Caco-2 (cell line): Measurements from ENCODE around the gene PTX3. TPM values are rescaled to one million over a fixed set of nuclear protein-coding genes. Genes with fewer than 3 reads are reported as not detected.

Source experiments
- BruUV-seq: library from RNA; stranded (reverse); fragments of 400-500 nt; replicated peaks from 2 replicates; lab custom pipeline; 2021; lab: Mats Ljungman, UMichigan
- CTCF ChIA-PET: fragments of 300-600 bp; sonication (Branson Sonifier 250); formaldehyde crosslinking; loops from one replicate; lab custom pipeline; 2022; ENCODE audit warnings: antibody characterized with exemption; lab: Charles Lee
- POLR2A ChIA-PET: fragments of 300-600 bp; sonication (Branson Sonifier 250); formaldehyde crosslinking; loops from one replicate; lab custom pipeline; 2022; ENCODE audit warnings: antibody characterized with exemption; lab: Charles Lee
- DNase-seq, 2 experiments: peaks; one replicate each; pipeline versions ENCODE4 v3.0.0 to v3.0.0-alpha.2; 2020 to 2022
- H3K27me3 ChIP-seq: replicated peaks from 2 replicates; pipeline ENCODE4 v1.6.0; 2011; ENCODE audit warnings: low read length; ENCODE audit not compliant: control insufficient read depth, insufficient read depth
- H3K36me3 ChIP-seq: 2 replicates; pipeline ENCODE4 v1.5.1; 2011; ENCODE audit warnings: low read length; ENCODE audit not compliant: control insufficient read depth, insufficient read depth
- H3K4me1 ChIP-seq: fragments of 250-450 bp; sonication (Bioruptor Pico); 2 replicates; pipeline ENCODE4 v1.5.1; 2020; ENCODE audit warnings: mild to moderate bottlenecking
- H3K4me3 ChIP-seq: 2 replicates; pipeline ENCODE4 v1.5.1; 2011; ENCODE audit warnings: low read depth, mild to moderate bottlenecking, control low read depth, low read length
- H3K9me3 ChIP-seq: fragments of 250-450 bp; sonication (Bioruptor Pico); 2 replicates; pipeline ENCODE4 v1.5.1; 2020; ENCODE audit warnings: mild to moderate bottlenecking, moderate library complexity
- H3K27ac Mint-ChIP-seq: one replicate; pipeline ENCODE4 v1.8.0; 2022; ENCODE audit warnings: mixed read lengths; ENCODE audit not compliant: unreplicated experiment
- H3K27me3 Mint-ChIP-seq: one replicate; pipeline ENCODE4 v1.8.0; 2022; ENCODE audit warnings: mixed read lengths; ENCODE audit not compliant: insufficient read depth, unreplicated experiment
- H3K36me3 Mint-ChIP-seq: one replicate; pipeline ENCODE4 v1.8.0; 2022; ENCODE audit warnings: mild to moderate bottlenecking, mixed read lengths; ENCODE audit not compliant: insufficient read depth, unreplicated experiment
- H3K4me1 Mint-ChIP-seq: one replicate; pipeline ENCODE4 v1.8.0; 2022; ENCODE audit warnings: low read depth, mixed read lengths; ENCODE audit not compliant: unreplicated experiment
- H3K4me3 Mint-ChIP-seq: one replicate; pipeline ENCODE4 v1.8.0; 2022; ENCODE audit warnings: mild to moderate bottlenecking, moderate library complexity, mixed read lengths; ENCODE audit not compliant: unreplicated experiment
- H3K9me3 Mint-ChIP-seq: one replicate; pipeline ENCODE4 v1.8.0; 2022; ENCODE audit warnings: mixed read lengths; ENCODE audit not compliant: unreplicated experiment
- intact Hi-C: fragments of 100-400 bp; cut with micrococcal nuclease; formaldehyde crosslinking; loops from one replicate; pipeline ENCODE4 v1.10.0; 2022; ENCODE audit not compliant: unreplicated experiment
- total RNA-seq: library from RNA; stranded (reverse); gene quantifications from 2 replicates; pipeline ENCODE4 v1.2.3, GENCODE V29; 2022
- TF ChIP-seq, protein P1 (sequence below), 2 experiments: fragments of 200-600 bp in 1 of 2; IDR thresholded peaks; 1 replicate in 1 of 2; 2 replicates in 1 of 2; pipeline versions ENCODE4 v1.5.1 to v1.8.0; 2011 to 2022; ENCODE audit warnings: antibody characterized with exemption in 1 of 2, control low read depth in 1 of 2, inconsistent platforms in 1 of 2, low read depth in 1 of 2, low read length in 1 of 2, mild to moderate bottlenecking in 1 of 2, moderate library complexity in 1 of 2; ENCODE audit not compliant: insufficient read depth in 1 of 2, severe bottlenecking in 1 of 2, unreplicated experiment in 1 of 2

Gene PTX3
- total RNA-seq, 1 experiment from 2014 or later, result not detected

DNA sequence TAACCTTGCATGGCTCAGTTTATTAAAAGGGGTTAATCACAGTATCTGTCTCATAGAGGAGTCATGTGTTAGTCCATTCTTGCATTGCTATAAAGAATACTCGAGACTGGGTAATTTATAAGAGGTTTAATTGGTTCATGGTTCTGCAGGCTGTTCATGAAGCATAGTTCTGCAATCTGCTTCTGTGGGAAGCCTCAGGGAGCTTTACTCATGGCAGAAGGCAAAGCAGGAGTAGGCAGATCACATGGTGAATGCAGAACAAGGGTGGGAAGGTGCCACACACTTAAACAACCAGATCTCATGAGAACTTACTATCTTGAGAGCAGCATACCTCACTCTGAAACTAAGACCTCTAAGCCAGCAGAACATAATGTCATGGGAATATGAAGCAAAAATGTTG, 42.2 kb upstream of the PTX3 start:
- intact Hi-C loops, result no loop called here
- no TSS peak for BruUV-seq
- Mint-ChIP-seq H3K27me3 (peaks cover 12% of the 10 kb centered on the region), H3K9me3 (peaks cover 21% of the 10 kb centered on the region), H3K4me1 (no peaks in the 10 kb centered on the region), H3K27ac (no peak overlapping the region), H3K36me3 (no peaks in the 10 kb centered on the region), H3K4me3 (no peak overlapping the region)
- Histone ChIP-seq H3K27me3 (no peaks in the 10 kb centered on the region), H3K4me3 (no peak overlapping the region), H3K9me3 (peaks cover 2% of the 10 kb centered on the region; the same call in 1 of the 2 replicates), H3K36me3 (no peaks in the 10 kb centered on the region), H3K4me1 (no peaks in the 10 kb centered on the region)
- no peak for DNase-seq
- ChIA-PET POLR2A (no interaction called here), CTCF (no interaction called here)
- TF ChIP-seq, protein P1, sequence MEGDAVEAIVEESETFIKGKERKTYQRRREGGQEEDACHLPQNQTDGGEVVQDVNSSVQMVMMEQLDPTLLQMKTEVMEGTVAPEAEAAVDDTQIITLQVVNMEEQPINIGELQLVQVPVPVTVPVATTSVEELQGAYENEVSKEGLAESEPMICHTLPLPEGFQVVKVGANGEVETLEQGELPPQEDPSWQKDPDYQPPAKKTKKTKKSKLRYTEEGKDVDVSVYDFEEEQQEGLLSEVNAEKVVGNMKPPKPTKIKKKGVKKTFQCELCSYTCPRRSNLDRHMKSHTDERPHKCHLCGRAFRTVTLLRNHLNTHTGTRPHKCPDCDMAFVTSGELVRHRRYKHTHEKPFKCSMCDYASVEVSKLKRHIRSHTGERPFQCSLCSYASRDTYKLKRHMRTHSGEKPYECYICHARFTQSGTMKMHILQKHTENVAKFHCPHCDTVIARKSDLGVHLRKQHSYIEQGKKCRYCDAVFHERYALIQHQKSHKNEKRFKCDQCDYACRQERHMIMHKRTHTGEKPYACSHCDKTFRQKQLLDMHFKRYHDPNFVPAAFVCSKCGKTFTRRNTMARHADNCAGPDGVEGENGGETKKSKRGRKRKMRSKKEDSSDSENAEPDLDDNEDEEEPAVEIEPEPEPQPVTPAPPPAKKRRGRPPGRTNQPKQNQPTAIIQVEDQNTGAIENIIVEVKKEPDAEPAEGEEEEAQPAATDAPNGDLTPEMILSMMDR (IDR thresholded peaks at IDR 0.05; ENCODE audit: insufficient read depth in 1 of 2, low read depth in 1 of 2, low read length in 1 of 2, severe bottlenecking in 1 of 2, unreplicated experiment in 1 of 2), result no peak

DNA sequence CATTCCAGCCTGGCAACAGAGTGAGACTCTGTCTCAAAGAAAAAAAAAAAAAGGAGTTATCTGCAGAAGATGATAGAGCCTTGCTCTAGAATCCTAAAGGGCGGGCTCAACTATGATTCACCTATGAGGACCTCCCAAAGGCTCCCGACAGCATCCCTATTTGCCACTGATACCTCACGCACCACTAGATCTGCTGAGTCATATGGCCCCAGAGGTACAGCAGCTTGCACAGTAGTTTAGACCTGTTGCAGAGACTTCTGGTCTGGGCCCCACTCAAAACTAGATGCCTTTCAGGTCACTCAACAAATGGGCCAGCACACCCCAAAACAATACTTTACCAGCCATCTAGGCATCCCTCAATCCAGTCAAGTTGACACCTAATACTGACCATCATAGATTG, 38.1 kb upstream of the PTX3 start:
- Histone ChIP-seq H3K36me3 (no peaks in the 10 kb centered on the region), H3K4me1 (no peaks in the 10 kb centered on the region), H3K27me3 (no peaks in the 10 kb centered on the region), H3K4me3 (no peak overlapping the region), H3K9me3 (no peaks in the 10 kb centered on the region)
- Mint-ChIP-seq H3K4me3 (no peak overlapping the region), H3K9me3 (peaks cover 10% of the 10 kb centered on the region), H3K4me1 (no peaks in the 10 kb centered on the region), H3K36me3 (no peaks in the 10 kb centered on the region), H3K27me3 (peaks cover 21% of the 10 kb centered on the region), H3K27ac (no peak overlapping the region)
- ChIA-PET CTCF (no interaction called here), POLR2A (no interaction called here)
- intact Hi-C loops, result no loop called here
- DNase-seq, result no peak
- no TSS peak for BruUV-seq
- TF ChIP-seq, protein P1 (IDR thresholded peaks at IDR 0.05; ENCODE audit: insufficient read depth in 1 of 2, low read depth in 1 of 2, low read length in 1 of 2, severe bottlenecking in 1 of 2, unreplicated experiment in 1 of 2), result no peak

DNA sequence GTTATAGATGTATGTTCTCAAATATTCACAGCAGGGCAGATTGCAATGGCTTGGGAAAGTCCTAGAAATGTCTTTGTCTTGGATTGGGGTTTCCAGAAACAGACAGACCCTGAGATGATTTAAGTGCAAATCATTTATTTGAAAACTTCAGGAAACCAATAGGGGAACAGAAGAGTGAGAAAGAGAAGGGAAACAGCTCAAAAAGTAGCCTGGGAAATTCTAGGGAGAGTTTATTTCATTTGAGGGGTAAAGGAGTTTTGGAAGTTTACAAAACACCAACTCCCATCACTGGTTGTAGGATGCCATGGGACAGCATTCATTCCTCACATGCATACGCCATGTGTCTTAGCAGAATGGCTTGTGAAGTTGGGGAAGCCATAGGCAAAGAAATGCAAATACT, 32.3 kb upstream of the PTX3 start:
- Histone ChIP-seq H3K36me3 (no peaks in the 10 kb centered on the region), H3K27me3 (no peaks in the 10 kb centered on the region), H3K9me3 (no peaks in the 10 kb centered on the region), H3K4me1 (no peaks in the 10 kb centered on the region), H3K4me3 (no peak overlapping the region)
- Mint-ChIP-seq H3K27ac (no peak overlapping the region), H3K4me3 (no peak overlapping the region), H3K4me1 (no peaks in the 10 kb centered on the region), H3K27me3 (peaks cover 12% of the 10 kb centered on the region), H3K36me3 (no peaks in the 10 kb centered on the region), H3K9me3 (no peaks in the 10 kb centered on the region)
- intact Hi-C loops, result no loop called here
- no TSS peak for BruUV-seq
- no peak for DNase-seq
- ChIA-PET CTCF (no interaction called here), POLR2A (no interaction called here)
- TF ChIP-seq, protein P1 (IDR thresholded peaks at IDR 0.05; ENCODE audit: insufficient read depth in 1 of 2, low read depth in 1 of 2, low read length in 1 of 2, severe bottlenecking in 1 of 2, unreplicated experiment in 1 of 2), result no peak
